HEK293 (cell line): ENCODE results near the gene C4orf36.

Source experiments
- CTCF ChIP-seq: fragments of 450-650 bp; formaldehyde crosslinking; IDR thresholded peaks from 2 replicates; pipeline ENCODE4 v1.5.1; 2016; ENCODE audit warnings: missing biosample characterization, missing genetic modification characterization
- MYNN ChIP-seq: fragments of 450-650 bp; formaldehyde crosslinking; IDR thresholded peaks from 2 replicates; pipeline ENCODE4 v1.5.1; 2016; ENCODE audit warnings: missing biosample characterization, missing genetic modification characterization, borderline replicate concordance
- YY1 ChIP-seq: fragments of 450-650 bp; formaldehyde crosslinking; IDR thresholded peaks from 2 replicates; pipeline ENCODE4 v1.5.1; 2018; ENCODE audit warnings: missing biosample characterization, missing genetic modification characterization
- ZNF18 ChIP-seq: fragments of 450-650 bp; formaldehyde crosslinking; IDR thresholded peaks from 2 replicates; pipeline ENCODE4 v1.5.1; 2016; ENCODE audit warnings: missing biosample characterization, missing genetic modification characterization
- ZNF211 ChIP-seq: fragments of 450-650 bp; formaldehyde crosslinking; IDR thresholded peaks from 2 replicates; pipeline ENCODE4 v1.5.1; 2016; ENCODE audit warnings: low read depth, missing biosample characterization, missing genetic modification characterization
- ZNF449 ChIP-seq: fragments of 450-650 bp; formaldehyde crosslinking; IDR thresholded peaks from 2 replicates; pipeline ENCODE4 v1.5.1; 2017; ENCODE audit warnings: missing biosample characterization, mild to moderate bottlenecking, missing genetic modification characterization, moderate library complexity
- ZNF544 ChIP-seq: fragments of 450-650 bp; formaldehyde crosslinking; IDR thresholded peaks from 2 replicates; pipeline ENCODE4 v1.5.0; 2017; ENCODE audit warnings: missing biosample characterization, missing genetic modification characterization
- ZNF561 ChIP-seq: fragments of 450-650 bp; IDR thresholded peaks from 2 replicates; pipeline ENCODE4 v1.5.1; 2018; ENCODE audit warnings: missing biosample characterization, missing genetic modification characterization, borderline replicate concordance

GRCh38 chr4:86893136-86893535 lies 914 bp upstream of the C4orf36 start:
- TF ChIP-seq CTCF (tag by site-specific recombination) (no peak), ZNF544 (tag by site-specific recombination) (no peak), ZNF561 (tag by site-specific recombination) (no peak), MYNN (tag by site-specific recombination) (no peak), YY1 (tag by site-specific recombination) (no peak), ZNF18 (tag by site-specific recombination) (no peak), ZNF449 (no peak), ZNF211 (tag by site-specific recombination) (no peak)
